Myocyte (in vitro differentiated cells): ENCODE measurements around the gene GPR155. TPM values are rescaled to one million over a fixed set of nuclear protein-coding genes. Genes with fewer than 3 reads are reported as not detected.
"Not testable (repeated sequence)": the region's sequence is repeated elsewhere in the genome, so short reads cannot be mapped to it uniquely, and the experiment has no call there.

Source experiments
- DNase-seq: peaks from one replicate; pipeline ENCODE4 v3.0.0-alpha.2; 2012; ENCODE audit warnings: low read depth
- total RNA-seq: library from RNA; depleted of rRNA; stranded (reverse); fragments of >200 nt; gene quantifications from 2 replicates; pipeline ENCODE4 v1.2.3, GENCODE V29; 2014

Gene GPR155
- total RNA-seq, 1 donor from 2014 or later: 5.6 TPM

DNA sequence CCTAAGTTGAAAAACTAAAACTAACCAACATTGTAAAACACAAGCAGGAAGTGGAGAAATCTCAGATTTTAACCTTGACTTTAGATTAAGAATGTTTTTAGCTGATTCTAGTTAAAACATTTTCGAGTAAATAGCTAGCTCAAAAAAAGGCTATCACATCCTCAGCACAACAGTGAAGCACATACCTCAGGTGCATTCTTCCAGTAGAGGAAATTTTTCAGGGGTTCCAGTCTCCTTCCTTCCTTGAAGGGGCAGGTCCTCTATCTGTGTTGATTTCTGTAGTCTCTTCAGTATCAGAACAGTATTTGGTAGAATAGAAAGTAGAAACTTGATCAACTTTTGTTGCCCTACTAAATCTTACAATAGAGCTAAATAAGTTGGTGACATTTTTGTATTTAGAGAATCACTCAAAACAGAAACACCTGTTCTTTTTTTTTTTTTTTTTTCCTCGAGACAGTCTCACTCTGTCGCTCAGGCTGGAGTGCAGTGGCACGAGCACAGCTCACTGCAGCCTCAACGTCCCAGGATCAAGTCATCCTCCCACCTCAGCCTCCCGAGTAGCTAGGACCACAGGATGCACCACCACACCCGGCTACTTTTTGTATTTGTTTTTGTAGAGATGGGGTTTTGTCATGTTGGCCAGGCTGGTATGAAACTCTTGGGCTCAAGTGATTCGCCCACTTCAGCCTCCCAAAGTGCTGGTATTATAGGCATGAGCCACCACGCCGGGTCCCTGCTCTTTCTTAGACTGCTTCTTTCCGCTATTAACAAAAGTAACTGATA, 6.9 kb upstream of the GPR155 start:
- no peak for DNase-seq

DNA sequence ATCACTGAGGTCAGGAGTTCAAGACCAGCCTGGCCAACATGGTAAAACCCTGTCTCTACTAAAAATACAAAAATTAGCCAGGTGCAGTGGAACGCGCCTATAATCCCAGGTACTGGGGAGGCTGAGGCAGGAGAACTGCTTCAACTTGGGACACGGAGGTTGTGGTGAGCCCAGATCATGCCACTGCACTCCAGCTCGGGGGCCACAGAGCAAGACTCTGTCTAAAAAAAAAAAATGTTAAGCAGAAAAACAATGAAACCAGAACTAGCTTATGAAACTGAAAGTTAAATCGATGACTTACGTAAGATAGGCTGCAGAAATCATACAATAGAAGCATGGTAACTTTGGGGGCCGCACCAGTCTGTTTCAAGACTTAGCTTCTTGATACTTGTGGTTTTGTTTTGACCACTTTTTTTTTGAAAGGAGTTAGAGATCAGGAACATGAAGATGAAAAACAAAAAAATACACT, 6.2 kb upstream of the GPR155 start:
- no peak for DNase-seq

DNA sequence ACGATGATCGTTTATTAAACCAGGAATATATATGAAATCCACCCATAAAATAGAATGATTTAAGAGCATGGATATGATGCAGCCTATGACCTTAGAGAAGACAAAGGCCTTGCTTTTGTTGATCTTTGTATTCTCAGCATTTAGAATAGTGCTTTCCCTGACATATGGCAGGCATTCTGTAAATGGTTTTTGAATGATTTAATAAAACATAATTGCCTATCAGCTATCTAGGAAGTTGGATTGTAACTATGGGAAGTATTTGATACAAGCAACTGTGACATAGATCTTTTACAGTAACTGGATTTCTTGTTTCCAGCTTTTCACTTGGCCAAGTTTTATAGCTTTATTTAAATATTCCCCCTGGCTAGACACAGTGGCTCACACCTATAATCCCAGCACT, 5.1 kb upstream of the GPR155 start:
- no peak for DNase-seq

DNA sequence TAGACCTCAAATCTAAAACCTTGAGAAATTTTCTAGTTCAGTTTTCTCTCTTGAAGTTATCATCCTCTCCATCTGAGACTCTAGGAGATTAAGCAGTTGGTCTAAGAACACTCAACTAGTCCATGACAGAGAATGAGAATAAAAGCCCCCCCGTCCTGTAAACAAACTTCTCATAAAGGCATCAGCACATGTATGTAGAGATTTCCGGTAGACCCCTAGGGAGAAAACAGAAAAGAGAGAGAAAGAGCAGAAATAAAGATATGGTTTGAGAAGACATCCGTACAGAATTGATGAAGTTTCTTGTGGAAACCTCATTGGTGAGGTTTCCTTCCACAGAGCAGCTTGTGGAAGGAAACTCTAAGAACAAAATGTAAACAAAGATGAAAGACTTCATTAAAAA, 3.2 kb upstream of the GPR155 start:
- DNase-seq: no peak

DNA sequence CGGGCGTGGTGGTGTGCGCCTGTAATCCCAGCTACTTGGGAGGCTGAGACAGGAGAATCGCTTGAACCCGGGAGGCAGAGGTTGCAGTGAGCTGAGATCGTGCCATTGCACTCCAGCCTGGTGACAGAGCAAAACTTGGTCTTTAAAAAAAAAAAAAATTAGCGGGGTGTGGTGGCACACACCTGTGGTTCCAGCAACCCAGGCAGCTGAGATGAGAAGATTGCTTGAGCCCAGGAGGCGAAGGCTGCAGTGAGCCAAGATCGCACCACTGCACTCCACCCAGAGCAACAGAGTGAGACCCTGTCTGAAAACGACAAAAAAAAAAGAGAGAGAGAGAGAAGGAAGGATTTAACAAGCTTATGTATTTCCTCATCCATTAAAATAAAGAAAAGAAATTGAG, 2.7 kb upstream of the GPR155 start:
- not testable (repeated sequence) for DNase-seq

DNA sequence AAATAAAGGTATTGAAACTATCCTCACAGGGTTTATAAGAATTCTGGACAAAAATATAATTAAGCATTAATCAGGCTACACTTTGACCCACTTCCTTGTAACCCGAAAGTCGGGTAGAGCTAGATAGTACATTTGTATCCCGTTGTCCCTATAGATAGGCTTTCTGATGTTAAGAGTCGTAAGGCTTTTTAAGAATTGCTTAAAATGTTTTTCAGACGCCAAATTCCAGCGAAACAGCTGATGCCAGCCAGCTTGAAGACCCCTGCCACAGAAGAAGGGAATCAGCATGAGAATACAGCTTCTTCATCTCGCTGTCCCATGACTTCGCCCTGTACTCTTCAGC, 962 bp upstream of the GPR155 start:
- DNase-seq: no peak

DNA sequence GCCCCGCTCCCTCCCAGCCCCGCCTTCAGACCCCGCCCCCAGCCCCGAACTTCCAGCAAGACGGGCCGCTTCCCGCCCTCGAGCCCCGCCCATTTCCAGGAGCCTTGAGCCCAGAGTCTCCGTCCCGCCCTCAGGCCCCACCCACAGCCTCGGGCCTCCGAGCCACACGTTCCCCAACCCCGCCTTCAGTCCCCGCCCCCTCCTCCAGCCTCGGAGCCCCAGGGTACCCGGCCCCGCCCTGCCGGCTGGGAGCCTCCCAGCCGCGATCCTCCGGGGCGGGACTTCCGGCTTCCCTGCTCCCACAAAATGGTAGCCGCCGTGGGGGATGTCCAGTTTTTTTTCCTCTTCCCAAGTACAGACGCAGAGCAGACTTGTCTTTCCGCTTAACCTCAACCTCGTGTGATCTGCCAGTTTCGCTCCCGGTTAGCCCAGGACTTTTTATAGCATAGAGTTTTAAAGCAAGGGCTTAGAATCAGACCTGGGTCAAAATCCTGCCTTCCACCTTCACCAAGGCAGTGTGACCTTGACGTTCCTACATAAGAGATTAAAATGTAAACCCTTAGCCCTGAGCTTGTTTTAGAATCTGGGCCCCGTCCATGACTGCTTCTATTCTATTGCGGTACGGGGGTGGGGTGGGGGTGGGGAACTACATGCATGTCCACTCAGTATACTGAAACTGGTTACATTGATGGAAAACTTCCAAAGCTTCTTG, 435 bp upstream of the GPR155 start:
- peak; percentile 99 for DNase-seq

DNA sequence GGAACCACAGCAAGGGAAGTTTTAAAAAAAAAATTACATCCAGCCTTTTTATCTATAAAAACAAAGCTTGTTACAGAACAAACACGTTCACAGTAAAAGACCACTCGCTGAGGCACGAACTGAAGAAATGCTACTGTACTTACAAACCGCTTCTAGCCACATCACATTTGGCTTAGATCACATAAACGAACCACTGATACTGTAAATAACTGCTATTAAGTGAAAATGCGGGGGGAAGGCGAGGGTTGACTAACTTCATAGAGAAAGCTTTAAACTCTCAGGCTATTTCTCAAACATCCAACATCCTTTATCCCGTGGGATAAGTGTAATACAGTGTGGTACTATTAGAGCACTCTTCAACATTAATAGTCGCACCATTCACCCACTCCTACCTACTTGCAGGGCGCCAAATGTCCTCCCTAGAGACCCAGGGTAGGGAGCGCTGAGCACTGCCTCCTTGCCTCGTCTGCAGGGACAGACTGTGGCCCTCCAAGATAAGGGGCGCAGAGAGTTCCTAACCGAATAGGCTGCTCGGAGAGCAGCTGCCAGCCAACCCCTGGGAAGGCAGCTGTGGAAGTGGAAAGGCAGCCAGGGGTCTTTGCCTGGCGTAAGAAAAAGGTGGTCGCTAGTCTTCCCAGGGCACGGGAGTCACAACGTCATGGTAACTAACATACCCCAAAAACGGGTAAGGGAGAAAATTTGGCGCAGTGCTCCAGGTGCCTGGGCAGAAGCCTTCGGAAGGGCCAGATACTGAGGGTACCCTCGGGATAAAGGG, 854 bp downstream of the GPR155 start:
- peak; percentile 37 for DNase-seq

DNA sequence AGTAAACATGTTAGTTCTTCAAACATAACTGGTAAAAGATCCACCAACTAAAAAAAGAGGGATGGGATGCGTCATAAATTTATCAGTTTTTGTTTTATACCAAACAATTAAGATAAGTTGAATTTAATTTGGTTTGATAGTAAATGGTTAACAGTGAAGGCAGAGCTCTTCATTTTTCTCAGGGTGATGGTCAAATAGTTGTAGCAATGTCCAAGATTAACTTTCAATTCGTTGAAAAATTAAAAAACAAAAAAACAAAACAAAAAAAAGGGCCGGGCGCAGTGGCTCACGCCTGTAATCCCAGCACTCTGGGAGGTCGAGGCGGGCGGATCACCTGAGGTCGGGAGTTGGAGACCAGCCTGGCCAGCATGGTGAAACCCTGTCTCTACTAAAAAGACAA, 1.8 kb downstream of the GPR155 start:
- not testable (repeated sequence) for DNase-seq

DNA sequence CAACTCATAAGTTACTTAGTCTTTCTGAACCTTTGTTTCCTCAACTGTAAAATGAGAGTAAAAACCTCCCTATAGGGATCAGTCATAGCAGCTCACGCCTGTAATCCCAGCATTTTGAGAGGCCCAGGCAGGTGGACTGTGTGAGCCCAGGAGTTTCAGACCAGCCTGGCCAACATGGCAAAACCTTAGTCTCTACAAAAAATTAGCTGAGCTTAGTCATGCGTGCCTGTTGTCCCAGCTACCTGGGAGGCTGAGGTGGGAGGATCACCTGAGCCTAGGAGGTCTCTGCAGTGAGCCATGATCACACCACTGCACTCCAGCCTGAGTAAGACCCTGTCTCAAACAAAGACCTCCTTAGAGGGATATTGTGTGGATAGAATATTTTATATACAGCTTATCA, 2.3 kb downstream of the GPR155 start:
- no peak for DNase-seq

DNA sequence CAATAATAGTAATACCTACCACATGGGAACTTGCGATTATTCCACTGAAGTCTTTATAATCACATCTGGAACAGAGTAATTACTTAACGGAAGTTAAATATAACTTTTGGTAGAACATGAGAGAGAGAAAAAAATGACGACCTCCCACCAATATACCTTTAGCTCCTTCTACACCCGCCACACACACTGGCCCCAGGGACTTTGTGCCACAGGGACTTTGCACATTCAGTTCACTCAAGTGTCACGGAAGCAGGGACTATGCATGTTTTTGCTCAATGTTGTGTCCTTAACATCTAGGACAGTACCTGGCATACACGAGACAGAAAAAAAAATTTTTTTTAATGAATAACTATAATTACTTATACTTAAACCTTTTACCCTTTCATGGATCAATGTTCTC, 4.0 kb downstream of the GPR155 start:
- no peak for DNase-seq

DNA sequence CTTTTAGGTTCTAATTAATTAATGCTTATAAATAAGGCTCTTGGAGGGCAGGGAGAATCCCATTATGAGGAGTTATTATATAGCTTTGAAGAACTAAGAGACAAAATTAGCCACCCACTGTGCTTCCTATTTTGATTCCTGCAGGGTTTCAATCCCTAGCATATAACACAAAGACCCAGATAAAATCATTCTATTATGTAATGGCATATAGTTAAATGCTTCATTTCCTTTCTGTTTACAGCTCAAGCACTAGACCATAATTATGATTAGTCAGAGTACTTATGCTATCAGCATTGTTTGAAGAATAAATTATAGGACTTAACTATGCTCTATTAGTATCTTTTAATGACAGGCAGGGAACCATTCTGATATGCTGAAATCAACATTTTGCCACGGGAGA, 9.1 kb downstream of the GPR155 start:
- no peak for DNase-seq

DNA sequence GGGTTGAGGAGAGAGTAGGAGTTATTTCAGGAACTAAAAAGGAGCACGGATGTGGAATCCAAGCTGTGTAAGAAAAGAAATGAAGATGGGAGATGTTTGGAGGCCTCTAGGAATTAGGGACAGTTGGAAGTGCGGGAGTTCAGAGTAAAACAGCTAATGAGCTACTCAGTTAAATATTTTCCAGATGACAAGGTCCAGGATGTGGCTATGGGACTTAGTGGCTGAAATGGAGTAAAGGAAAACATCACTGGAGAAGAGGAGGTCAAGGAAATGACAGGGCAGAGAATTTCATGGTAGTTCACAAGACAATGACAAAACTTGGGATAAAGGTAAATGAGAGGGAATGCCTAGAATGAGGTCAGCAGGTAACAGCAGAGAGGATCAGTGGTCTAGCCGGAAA, 13.0 kb downstream of the GPR155 start:
- DNase-seq: no peak

DNA sequence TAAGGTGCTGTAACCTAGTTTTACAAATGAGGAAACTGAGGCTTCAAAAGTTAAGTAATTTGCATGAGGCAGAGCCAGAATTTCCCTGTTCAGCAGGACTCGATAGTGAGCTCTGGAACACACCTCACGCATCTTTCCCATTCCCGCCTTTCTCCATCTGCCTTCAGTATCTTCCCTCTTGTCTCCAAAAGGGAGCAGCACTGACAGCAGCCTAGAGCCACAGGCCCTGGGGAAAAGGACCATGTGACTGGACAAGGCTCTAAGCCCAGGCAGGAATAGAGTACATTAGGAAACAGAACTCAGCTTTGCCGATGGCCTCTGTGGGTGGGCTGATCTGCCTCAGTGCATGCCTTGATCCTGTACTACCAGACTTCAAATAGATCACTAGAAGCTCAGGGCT, 21.5 kb downstream of the GPR155 start:
- no peak for DNase-seq

DNA sequence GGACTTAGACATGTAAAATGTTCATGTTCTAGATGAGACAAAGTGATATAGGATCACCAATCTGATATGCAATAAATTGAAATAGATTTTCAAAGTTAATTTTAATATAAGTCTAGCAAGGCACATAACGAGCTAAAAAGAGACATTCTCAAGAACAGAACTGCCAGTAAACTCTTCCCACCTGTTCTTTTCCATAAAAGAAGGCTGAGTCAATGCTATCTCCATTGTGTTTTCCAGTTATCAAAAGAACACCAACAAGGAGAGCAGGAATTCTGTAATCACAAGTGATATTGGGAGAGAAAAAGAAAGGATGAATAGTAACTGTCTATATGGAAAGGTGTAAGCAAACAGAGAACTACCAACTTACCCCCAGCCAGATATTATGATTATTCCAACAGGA, 25.6 kb downstream of the GPR155 start:
- DNase-seq: peak; percentile 55

DNA sequence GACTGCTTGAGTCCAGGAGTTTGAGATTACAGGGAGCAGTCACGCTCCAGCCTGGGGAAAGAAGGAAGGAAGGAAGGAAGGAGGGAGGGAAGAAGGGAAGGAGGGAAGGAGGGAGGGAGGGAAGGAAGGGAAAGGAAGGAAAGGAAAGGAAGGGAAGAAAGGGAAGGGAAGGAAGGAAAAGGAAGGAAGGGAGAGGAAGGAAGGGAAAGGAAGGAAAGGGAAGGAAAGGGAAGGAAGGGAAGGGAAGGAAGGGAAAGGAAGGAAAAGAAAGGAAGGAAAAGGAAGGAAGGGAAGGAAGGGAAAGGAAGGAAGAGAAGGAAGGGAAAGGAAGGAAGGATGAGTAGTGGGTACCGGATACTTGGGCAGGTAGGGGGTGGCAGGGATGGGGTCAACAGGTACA, 32.3 kb downstream of the GPR155 start:
- no peak for DNase-seq

DNA sequence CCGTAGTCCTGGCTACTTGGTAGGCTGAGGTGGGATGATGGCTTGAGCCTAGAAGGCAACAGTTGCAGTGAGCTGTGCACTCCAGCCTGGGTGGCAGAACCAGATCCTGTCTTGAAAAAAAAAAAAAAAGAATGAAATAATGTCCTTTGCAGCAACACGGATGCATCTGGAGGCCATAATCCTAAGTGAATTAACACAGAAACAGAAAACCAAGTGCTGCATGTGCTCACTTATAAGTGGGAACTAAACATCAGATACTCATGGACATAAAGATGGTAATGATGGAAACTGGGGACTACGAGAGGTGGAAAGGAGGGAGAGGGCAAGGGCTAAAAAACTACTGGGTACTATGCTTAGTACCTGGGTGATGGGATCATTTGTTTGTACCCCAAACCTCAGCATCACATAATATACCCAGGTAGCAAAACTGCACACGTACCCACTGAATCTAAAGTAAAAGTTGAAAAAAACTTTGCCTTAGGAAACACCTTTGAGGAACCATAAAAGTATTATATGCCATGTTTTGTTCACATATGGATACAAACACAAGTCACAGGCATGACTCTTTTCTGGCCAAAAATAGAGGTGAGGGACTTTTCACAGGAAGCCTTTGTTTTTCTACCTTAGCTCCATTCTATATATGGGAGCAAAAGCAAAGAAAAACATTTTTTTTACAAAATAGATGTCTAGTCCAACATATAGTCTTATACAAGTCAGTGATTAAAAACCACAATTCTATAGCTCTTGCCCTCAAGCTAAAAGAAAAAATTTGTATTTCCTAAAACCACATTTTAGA, 36.6 kb downstream of the GPR155 start:
- DNase-seq: no peak

DNA sequence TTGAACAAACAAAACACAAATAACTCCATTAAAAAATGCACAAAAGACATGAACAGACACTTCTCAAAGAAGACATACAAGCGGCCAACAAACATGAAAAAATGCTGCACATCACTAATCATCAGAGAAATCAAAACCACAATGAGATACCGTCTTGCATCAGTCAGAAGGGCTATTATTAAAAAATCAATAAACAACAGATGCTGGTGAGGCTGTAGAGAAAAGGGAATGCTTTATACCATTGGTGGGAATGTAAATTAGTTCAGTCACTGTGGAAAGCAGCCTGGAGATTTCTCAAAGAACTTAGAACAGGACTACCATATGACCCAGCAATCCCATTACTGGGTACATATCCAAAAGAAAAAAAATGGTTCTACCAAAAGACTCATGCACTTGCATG, 37.8 kb downstream of the GPR155 start:
- DNase-seq: no peak

DNA sequence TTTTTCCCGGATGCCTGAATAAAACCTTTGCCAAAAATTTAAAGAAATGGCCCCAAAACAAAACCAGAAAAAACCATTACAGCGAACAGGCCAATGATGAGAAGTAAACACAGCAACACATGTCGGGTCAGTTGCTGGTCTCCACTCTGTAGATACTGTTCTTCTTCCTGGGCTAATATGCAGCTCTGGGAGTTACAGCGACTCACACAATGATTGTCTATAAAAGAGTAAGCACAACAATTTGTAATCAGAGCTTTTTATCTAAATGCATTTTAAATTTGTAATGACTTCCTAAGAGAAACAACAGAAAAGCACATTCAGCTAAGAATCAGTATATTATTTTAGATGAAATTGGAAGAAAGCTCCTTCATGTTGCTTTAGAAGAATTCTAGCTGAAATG, 40.3 kb downstream of the GPR155 start:
- DNase-seq: no peak

DNA sequence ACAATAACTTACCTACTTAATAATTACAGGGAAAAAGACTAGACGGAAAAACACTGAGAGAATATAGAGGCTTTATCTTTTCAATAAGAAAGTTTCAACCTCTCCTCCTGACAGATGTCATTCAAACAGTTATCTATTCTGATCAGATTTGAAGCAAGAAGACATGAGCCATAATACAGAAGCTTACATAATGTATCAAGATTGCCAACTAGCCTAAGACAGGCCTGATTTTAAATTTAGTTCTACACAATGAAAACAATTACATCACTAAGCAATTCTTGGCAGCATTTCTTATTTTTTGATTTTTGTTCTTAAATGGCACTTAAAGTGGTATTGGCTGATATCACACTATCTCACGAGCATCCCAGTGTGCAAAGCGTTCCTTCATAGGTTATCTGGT, 41.6 kb downstream of the GPR155 start:
- peak; percentile 27 for DNase-seq

DNA sequence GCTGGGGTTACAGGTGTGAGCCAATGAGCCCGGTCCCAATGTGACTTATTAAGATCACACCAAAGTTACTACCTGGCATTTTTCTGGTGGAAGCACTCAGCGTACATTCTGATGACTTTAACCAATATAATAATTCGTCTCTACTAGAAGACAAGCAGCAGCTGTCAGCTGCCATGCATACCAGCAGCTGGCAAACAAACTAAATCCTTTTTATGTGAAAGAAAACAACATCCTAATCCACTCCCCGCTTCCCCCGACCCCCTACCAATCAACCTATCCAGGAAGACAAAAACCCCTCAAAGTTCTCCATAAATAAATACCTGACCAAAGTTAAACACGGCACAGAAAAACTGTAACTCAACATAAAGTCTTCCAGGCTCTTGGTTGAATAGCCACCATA, 42.1 kb downstream of the GPR155 start:
- peak; percentile 39 for DNase-seq
